Tongue (tissue), 2 donors: ENCODE results near the gene DNAJC15. TPM values are rescaled to one million over a fixed set of nuclear protein-coding genes. Genes with fewer than 3 reads are reported as not detected.
"Not testable (repeated sequence)": the region's sequence is repeated elsewhere in the genome, so short reads cannot be mapped to it uniquely, and the experiment has no call there.

Experiments used
- DNase-seq: peaks from one replicate; pipeline ENCODE4 v3.0.0-alpha.2; 2015
- total RNA-seq: library from RNA; depleted of rRNA; stranded (reverse); fragments of >200 nt; gene quantifications from one replicate; pipeline ENCODE4 v1.2.3, GENCODE V29; 2014

Gene DNAJC15
- total RNA-seq, 1 donor from 2014 or later: 8.9 TPM

- not testable (repeated sequence) for DNase-seq
Measured at GRCh38 chr13:43045302-43045773, 22.0 kb downstream of the DNAJC15 start.

- no peak for DNase-seq
Measured at GRCh38 chr13:43046259-43046658, 22.9 kb downstream of the DNAJC15 start.

GRCh38 chr13:43054803-43055802 lies 31.7 kb downstream of the DNAJC15 start:
- peak; percentile 40 for DNase-seq

- peak; percentile 24 for DNase-seq
Measured at GRCh38 chr13:43057653-43058317, 34.4 kb downstream of the DNAJC15 start.

- DNase-seq: no peak
Measured at GRCh38 chr13:43058318-43058674, 34.9 kb downstream of the DNAJC15 start.

- no peak for DNase-seq
Measured at GRCh38 chr13:43058831-43059230, 35.4 kb downstream of the DNAJC15 start.

- DNase-seq: not testable (repeated sequence)
Measured at GRCh38 chr13:43059779-43060178, 36.4 kb downstream of the DNAJC15 start.

- not testable (repeated sequence) for DNase-seq
Measured at GRCh38 chr13:43060806-43061205, 37.4 kb downstream of the DNAJC15 start.

- DNase-seq: no peak
Measured at GRCh38 chr13:43061496-43062280, 38.3 kb downstream of the DNAJC15 start.

- DNase-seq: no peak
Measured at GRCh38 chr13:43071824-43072223, 48.4 kb downstream of the DNAJC15 start.

GRCh38 chr13:43072394-43072793 lies 49.0 kb downstream of the DNAJC15 start:
- DNase-seq: no peak

GRCh38 chr13:43074824-43075510 lies 51.6 kb downstream of the DNAJC15 start:
- DNase-seq: no peak

- not testable (repeated sequence) for DNase-seq
Measured at GRCh38 chr13:43075511-43075902, 52.1 kb downstream of the DNAJC15 start.

- DNase-seq: no peak
Measured at GRCh38 chr13:43077046-43077445, 53.7 kb downstream of the DNAJC15 start.

- DNase-seq: no peak
Measured at GRCh38 chr13:43077461-43077860, 54.1 kb downstream of the DNAJC15 start.

GRCh38 chr13:43077906-43078305 lies 54.5 kb downstream of the DNAJC15 start:
- DNase-seq: no peak

- DNase-seq: no peak
Measured at GRCh38 chr13:43078399-43078798, 55.0 kb downstream of the DNAJC15 start.

- no peak for DNase-seq
Measured at GRCh38 chr13:43079392-43079931, 56.1 kb downstream of the DNAJC15 start.

GRCh38 chr13:43080199-43080598 lies 56.8 kb downstream of the DNAJC15 start:
- DNase-seq: no peak

GRCh38 chr13:43081866-43082265 lies 58.5 kb downstream of the DNAJC15 start:
- DNase-seq: no peak

- DNase-seq: no peak
Measured at GRCh38 chr13:43083750-43084149, 60.4 kb downstream of the DNAJC15 start.
